AG04450 (cell line): ENCODE data around the gene NAV3. TPM values are rescaled to one million over a fixed set of nuclear protein-coding genes. Genes with fewer than 3 reads are reported as not detected.

Source experiments
- CTCF ChIA-PET: fragments of 300-600, 350-600 bp; formaldehyde crosslinking; extraction: SDS; loops from one replicate; lab custom pipeline; 2022; ENCODE audit warnings: antibody characterized with exemption, inconsistent platforms; lab: Charles Lee
- POLR2A ChIA-PET: fragments of 350-600 bp; formaldehyde crosslinking; extraction: SDS; loops from one replicate; lab custom pipeline; 2021; ENCODE audit warnings: antibody characterized with exemption, inconsistent platforms; lab: Yijun Ruan, JAX
- DNase-seq: peaks from one replicate; pipeline ENCODE4 v3.0.0-alpha.2; 2011; ENCODE audit warnings: low read depth, low spot score
- H3K27ac ChIP-seq: one replicate; pipeline ENCODE4 v1.5.1; 2012; ENCODE audit warnings: low read depth, low read length, control low read depth
- H3K27me3 ChIP-seq: one replicate; pipeline ENCODE4 v1.6.0; 2012; ENCODE audit warnings: low read length; ENCODE audit not compliant: control insufficient read depth, insufficient read depth
- H3K4me3 ChIP-seq: 2 replicates; pipeline ENCODE4 v1.5.1; 2011; ENCODE audit warnings: mild to moderate bottlenecking, low read depth, low read length, control low read depth
- H3K9me3 ChIP-seq: 2 replicates; pipeline ENCODE4 v1.5.1; 2012; ENCODE audit warnings: low read length; ENCODE audit not compliant: control insufficient read depth, insufficient read depth
- polyA plus RNA-seq: library from polyadenylated mRNA; depleted of rRNA; stranded (reverse); fragments of >200 nt; gene quantifications from 2 replicates; pipeline ENCODE4 v1.2.3, GENCODE V29; 2011
- TF ChIP-seq, protein P1 (sequence below): IDR thresholded peaks from 2 replicates; pipeline ENCODE4 v1.5.1; 2011; ENCODE audit warnings: low read depth, low read length, control low read depth, inconsistent platforms

The NAV3 gene
- polyA plus RNA-seq, 1 experiment = 36.1 TPM

DNA sequence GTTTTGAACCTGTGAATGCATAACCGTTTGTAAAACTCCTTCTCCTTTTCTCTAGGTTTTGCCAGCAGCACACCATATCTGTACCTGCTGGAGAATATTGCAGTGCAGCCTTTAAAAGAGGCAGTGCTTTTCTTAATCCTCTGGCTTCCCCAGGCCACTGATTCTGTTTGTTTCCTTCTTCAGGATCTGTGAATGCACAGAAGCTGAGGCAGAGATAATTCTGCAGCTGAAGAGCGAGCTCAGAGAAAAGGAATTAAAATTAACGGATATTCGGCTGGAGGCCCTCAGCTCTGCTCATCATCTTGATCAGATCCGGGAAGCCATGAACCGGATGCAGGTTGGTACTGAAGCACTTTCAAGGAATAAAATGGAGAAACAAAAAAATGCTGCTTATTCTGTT is 348.7 kb downstream of the NAV3 start:
- ChIA-PET CTCF (interaction anchor here (1.1 to 3.4 kb wide), 3 partner anchors 58 to 1166 kb away, joined by 3 to 22 read pairs (median 4); no protein-coding TSS in a partner anchor), POLR2A (no interaction called here)

DNA sequence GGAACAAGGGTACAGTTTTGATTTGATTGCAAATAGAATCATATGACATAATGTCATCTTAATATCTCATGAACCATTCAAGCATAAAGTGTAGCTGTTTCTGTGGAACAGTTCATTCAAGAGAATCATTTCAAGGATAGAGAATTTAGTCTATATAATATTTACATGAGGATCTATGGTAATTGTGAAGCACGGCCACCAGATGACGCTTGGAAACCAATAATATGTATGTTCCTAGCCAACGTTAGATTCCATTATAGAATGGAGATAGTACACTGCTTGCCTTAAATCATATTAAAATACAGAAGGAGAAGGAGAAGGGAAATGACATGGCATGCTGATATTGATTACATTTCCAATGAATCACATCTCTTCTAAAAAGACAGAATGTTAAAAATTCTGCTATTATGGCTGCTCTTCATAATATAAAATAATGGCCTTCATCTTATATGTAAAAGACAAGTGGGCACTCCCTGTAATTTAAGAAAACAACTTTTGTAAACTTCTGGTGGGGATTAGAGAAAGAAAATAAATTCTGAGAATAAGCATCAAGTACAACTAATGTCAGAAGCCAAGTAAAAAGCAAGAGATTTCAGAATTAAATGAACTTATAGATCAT is 351.0 kb downstream of the NAV3 start:
- ChIA-PET POLR2A (no interaction called here), CTCF (interaction anchor here (0.8 to 3.4 kb wide), 7 partner anchors 12 to 1193 kb away, joined by 3 to 22 read pairs (median 3); no protein-coding TSS in a partner anchor)
- Histone ChIP-seq H3K4me3 (no peak overlapping the region), H3K27ac (no peak overlapping the region), H3K27me3 (no peaks in the 10 kb centered on the region), H3K9me3 (no peaks in the 10 kb centered on the region)
- no peak for DNase-seq
- TF ChIP-seq, protein P1, sequence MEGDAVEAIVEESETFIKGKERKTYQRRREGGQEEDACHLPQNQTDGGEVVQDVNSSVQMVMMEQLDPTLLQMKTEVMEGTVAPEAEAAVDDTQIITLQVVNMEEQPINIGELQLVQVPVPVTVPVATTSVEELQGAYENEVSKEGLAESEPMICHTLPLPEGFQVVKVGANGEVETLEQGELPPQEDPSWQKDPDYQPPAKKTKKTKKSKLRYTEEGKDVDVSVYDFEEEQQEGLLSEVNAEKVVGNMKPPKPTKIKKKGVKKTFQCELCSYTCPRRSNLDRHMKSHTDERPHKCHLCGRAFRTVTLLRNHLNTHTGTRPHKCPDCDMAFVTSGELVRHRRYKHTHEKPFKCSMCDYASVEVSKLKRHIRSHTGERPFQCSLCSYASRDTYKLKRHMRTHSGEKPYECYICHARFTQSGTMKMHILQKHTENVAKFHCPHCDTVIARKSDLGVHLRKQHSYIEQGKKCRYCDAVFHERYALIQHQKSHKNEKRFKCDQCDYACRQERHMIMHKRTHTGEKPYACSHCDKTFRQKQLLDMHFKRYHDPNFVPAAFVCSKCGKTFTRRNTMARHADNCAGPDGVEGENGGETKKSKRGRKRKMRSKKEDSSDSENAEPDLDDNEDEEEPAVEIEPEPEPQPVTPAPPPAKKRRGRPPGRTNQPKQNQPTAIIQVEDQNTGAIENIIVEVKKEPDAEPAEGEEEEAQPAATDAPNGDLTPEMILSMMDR = peak; percentile 71

More for the DNA sequence above, 348.7 kb downstream of the NAV3 start:
- DNase-seq = no peak
- Histone ChIP-seq H3K27ac (no peak overlapping the region), H3K9me3 (no peaks in the 10 kb centered on the region), H3K27me3 (no peaks in the 10 kb centered on the region), H3K4me3 (no peak overlapping the region)
- TF ChIP-seq, protein P1 = no peak

DNA sequence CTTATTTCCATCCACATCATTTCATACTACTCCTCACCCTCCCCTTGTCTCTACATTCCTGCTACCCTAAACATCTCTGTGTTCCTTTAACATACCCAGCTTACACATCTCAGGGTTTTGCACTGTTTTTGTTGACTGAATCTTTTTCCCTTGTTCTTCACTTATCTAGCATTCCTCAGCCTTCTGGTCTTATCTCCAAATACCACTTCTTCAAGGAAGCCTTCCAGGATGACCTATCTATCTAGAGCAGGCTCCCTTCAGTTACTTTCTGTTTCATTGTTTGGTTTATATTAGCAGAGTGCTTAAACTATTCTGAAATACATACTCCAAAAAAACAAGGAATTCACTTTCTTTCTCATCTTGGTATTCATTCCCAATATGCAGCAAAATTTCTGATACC is 353.1 kb downstream of the NAV3 start:
- Histone ChIP-seq H3K27me3 (no peaks in the 10 kb centered on the region), H3K27ac (no peak overlapping the region), H3K9me3 (no peaks in the 10 kb centered on the region), H3K4me3 (no peak overlapping the region)
- no peak for DNase-seq
- ChIA-PET CTCF (no interaction called here), POLR2A (no interaction called here)
- TF ChIP-seq, protein P1 = no peak

DNA sequence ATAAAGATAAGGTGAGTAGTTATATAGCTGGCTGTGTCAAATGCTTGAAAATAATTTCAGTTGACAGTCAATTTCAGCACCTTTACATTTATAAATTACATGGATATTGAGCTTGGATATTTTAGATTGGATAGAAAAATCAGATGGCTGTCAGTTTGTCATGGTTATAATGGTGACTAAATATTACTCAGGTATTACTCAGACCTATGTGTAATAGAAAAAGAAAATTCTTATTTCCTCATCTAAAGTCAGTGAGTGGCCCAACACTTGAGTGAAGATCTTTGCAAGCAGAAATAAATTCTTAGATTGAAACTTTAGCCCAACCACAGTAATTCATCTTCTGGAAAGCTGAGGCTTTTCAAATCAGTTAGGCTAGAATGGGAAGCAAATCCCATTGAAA is 354.4 kb downstream of the NAV3 start:
- TF ChIP-seq, protein P1 = no peak
- H3K27ac ChIP-seq = no peak overlapping the region
- H3K27me3 ChIP-seq = no peaks in the 10 kb centered on the region
- H3K9me3 ChIP-seq = no peaks in the 10 kb centered on the region
- CTCF ChIA-PET = interaction anchor here (2.0 kb wide), 1 partner anchor 39 kb away, joined by 6 read pairs; no protein-coding TSS in a partner anchor
- POLR2A ChIA-PET = no interaction called here
- H3K4me3 ChIP-seq = no peak overlapping the region
- no peak for DNase-seq

DNA sequence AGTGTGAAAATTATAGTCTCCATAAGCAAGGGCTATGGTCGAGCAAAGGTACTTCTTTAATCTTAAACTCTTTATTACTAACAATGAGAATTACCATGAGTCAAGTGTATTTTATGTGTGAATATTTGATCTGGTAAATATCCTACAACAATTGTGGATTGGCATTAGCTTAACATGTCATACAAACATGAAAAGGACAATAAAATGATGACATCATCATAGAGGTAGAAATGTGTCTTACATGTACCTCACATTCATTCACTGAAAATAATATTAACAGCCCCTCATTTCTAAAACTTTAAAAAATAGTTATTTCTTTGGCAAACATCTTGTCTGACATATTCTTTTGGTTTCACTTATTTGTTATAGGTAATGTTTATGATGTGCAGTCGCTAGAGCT is 355.0 kb downstream of the NAV3 start:
- H3K27me3 ChIP-seq = no peaks in the 10 kb centered on the region
- TF ChIP-seq, protein P1 = no peak
- ChIA-PET POLR2A (no interaction called here), CTCF (interaction anchor here (2.0 kb wide), 1 partner anchor 39 kb away, joined by 6 read pairs; no protein-coding TSS in a partner anchor)
- no peak overlapping the region for H3K4me3 ChIP-seq
- no peak for DNase-seq
- H3K27ac ChIP-seq = no peak overlapping the region
- no peaks in the 10 kb centered on the region for H3K9me3 ChIP-seq
